Sigmoid colon (tissue), 4 donors: ENCODE results near the gene RGS7.

ENCODE experiments used
- EP300 ChIP-seq, 4 donors: sonication (generic); formaldehyde crosslinking; IDR thresholded peaks; one replicate each; pipeline ENCODE4 v1.6.1; 2017; ENCODE audit warnings: antibody characterized with exemption in 4 of 4
- POLR2A ChIP-seq, 2 donors: fragments of 450-650 bp; IDR thresholded peaks; one replicate each; pipeline ENCODE4 v1.6.1; 2016; ENCODE audit warnings: antibody characterized with exemption in 2 of 2, mild to moderate bottlenecking in 2 of 2, moderate library complexity in 2 of 2
- POLR2AphosphoS5 ChIP-seq, 4 donors: sonication (generic); formaldehyde crosslinking; IDR thresholded peaks; one replicate each; pipeline ENCODE4 v1.6.1; 2017; ENCODE audit warnings: antibody characterized with exemption in 4 of 4
- TF ChIP-seq, protein P1 (sequence below), 4 experiments: fragments of 450-650 bp in 3 of 4; fragments of 200-600 bp in 1 of 4; IDR thresholded peaks; one replicate each; pipeline ENCODE4 v1.5.1; 2016 to 2019; ENCODE audit warnings: antibody characterized with exemption in 4 of 4, mild to moderate bottlenecking in 3 of 4, moderate library complexity in 2 of 4

DNA sequence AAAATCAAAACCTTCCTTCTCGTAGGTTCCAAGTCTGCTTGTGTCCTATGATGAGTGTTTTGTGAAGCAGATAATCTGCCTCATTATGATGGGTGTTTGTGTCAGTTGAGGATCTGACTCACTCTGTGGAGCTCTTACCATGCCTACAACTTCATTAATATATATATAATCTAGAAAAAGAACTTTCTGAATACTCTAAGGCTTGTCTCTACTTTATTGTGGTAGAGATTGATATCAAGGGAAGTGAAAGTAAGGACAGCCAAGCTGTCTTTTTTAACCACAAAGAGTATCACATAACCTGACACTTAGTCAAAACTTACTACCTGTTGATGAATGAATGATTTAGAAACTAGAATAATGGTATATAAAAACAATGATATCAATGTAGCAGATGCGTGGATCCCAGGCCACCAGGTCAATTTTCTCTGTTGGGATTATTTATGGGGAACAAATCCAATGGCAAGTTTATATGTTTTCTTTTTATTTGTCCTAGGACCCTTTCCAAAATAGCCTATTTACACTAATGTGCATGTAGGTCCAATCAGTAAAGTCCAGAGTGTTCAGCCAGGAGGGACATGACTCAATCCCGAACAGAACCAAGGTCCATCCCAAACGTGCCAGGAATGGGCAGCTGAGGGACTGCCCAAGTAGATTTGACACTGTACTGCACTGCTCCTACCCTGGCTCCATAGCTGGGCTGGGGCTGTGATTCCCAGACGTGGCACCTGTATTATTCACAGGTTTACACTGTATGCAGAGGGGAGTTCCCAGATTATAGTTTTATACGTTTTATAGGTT lies 562.8 kb downstream of the RGS7 start:
- TF ChIP-seq, protein P1, sequence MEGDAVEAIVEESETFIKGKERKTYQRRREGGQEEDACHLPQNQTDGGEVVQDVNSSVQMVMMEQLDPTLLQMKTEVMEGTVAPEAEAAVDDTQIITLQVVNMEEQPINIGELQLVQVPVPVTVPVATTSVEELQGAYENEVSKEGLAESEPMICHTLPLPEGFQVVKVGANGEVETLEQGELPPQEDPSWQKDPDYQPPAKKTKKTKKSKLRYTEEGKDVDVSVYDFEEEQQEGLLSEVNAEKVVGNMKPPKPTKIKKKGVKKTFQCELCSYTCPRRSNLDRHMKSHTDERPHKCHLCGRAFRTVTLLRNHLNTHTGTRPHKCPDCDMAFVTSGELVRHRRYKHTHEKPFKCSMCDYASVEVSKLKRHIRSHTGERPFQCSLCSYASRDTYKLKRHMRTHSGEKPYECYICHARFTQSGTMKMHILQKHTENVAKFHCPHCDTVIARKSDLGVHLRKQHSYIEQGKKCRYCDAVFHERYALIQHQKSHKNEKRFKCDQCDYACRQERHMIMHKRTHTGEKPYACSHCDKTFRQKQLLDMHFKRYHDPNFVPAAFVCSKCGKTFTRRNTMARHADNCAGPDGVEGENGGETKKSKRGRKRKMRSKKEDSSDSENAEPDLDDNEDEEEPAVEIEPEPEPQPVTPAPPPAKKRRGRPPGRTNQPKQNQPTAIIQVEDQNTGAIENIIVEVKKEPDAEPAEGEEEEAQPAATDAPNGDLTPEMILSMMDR (IDR thresholded peaks at IDR 0.05): no peak
- TF ChIP-seq POLR2AphosphoS5 (IDR thresholded peaks at IDR 0.05) (no peak), EP300 (IDR thresholded peaks at IDR 0.05) (no peak), POLR2A (IDR thresholded peaks at IDR 0.05) (no peak)
